ENCODE measurements around the gene SYTL3.

DNA sequence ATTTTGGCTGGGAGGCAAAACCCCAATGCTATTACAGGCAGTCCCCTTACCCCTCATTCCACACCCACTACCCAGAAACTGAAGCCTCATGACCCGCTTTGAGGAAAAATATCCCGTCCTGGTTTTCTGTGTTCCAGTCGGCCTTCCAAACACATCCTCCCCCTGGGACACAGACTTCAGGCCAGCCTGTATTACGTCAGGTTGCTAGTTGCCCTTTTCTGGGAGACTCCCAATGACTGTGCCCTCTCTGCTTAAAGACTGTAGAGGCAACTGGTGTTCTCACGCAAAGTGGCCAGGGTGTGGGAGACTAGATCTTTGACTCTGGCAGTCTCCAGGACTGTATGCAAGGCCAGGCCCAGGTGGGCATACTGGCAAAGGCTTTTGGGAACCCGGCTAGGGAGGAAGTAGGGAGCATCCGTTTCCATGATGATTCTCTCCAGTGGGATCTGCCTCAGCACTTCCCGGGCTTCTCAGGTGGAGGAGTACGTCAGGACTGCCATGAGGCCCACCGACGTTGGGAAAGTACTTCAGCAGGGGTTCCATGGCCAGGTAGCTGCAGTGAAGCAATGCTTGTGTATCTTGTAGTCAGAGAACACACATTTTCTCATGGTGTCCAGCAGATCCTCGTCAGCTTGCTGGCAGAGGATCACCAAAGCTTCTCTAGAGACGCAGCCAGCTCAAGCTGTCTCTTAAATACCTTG is 40.2 kb upstream of the SYTL3 start:
- no peak for TF ChIP-seq NR3C1 (CRISPR knock-in tag; conservative IDR thresholded peaks at IDR 0.05; ENCODE audit: low read depth)
- TF ChIP-seq, protein P1, sequence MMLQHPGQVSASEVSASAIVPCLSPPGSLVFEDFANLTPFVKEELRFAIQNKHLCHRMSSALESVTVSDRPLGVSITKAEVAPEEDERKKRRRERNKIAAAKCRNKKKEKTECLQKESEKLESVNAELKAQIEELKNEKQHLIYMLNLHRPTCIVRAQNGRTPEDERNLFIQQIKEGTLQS (CRISPR knock-in tag; conservative IDR thresholded peaks at IDR 0.05) = no peak

Measured in WTC11 (cell line).